Measurements from ENCODE around the gene PTBP1.

The PTBP1 gene

GRCh38 chr19:795073-795611, 2.1 kb upstream of the PTBP1 start:
- TF ChIP-seq CTCF (IDR thresholded peaks at IDR 0.05; ENCODE audit: low read length) (no peak), EZH2phosphoT487 (IDR thresholded peaks at IDR 0.05; ENCODE audit: low read length) (no peak), EZH2 (optimal IDR thresholded peaks at IDR 0.05; ENCODE audit: low read depth, low read length) (no peak)
- no peak overlapping the region for H3K9ac ChIP-seq (ENCODE audit: low read length)

GRCh38 chr19:795691-796581, 1.3 kb upstream of the PTBP1 start:
- Histone ChIP-seq H3K9ac (ENCODE audit: low read length) (peak overlapping the region; percentile 80; the same call in 1 of the 2 replicates), H4K20me1 (ENCODE audit: insufficient read depth, low read length) (peaks cover 30% of the 10 kb centered on the region), H3F3A (ENCODE audit: insufficient read depth, low read length) (no peaks in the 10 kb centered on the region), H3K27ac (ENCODE audit: low read length) (no peak overlapping the region), H3K36me3 (replicated peaks; ENCODE audit: insufficient read depth, low read length) (peaks cover 15% of the 10 kb centered on the region), H2AFZ (ENCODE audit: low read length) (peak overlapping the region; percentile 99), H3K9me3 (replicated peaks; ENCODE audit: insufficient read depth, low read length) (no peaks in the 10 kb centered on the region), H3K27me3 (replicated peaks; ENCODE audit: insufficient read depth, low read length) (peaks cover 3% of the 10 kb centered on the region; the same call in 1 of the 2 replicates), H3K4me1 (ENCODE audit: low read length) (peaks cover 9% of the 10 kb centered on the region), H3K79me2 (ENCODE audit: low read length) (peaks cover 34% of the 10 kb centered on the region), H3K4me3 (ENCODE audit: low read length) (peak overlapping the region; percentile 88), H3K4me2 (ENCODE audit: low read depth, low read length) (peak overlapping the region; percentile 93), H3K9me2 (replicated peaks; ENCODE audit: insufficient read depth, low read length) (no peaks in the 10 kb centered on the region)
- DNase-seq: no peak
- TF ChIP-seq CTCF (IDR thresholded peaks at IDR 0.05; ENCODE audit: low read length) (no peak), EZH2 (optimal IDR thresholded peaks at IDR 0.05; ENCODE audit: low read depth, low read length) (no peak), EZH2phosphoT487 (IDR thresholded peaks at IDR 0.05; ENCODE audit: low read length) (no peak)

More at GRCh38 chr19:795073-795611, 2.1 kb upstream of the PTBP1 start:
- Histone ChIP-seq H3F3A (ENCODE audit: insufficient read depth, low read length) (no peaks in the 10 kb centered on the region), H2AFZ (ENCODE audit: low read length) (no peak overlapping the region), H3K27me3 (replicated peaks; ENCODE audit: insufficient read depth, low read length) (peaks cover 3% of the 10 kb centered on the region; the same call in 1 of the 2 replicates), H3K79me2 (ENCODE audit: low read length) (peaks cover 26% of the 10 kb centered on the region), H3K4me2 (ENCODE audit: low read depth, low read length) (no peak overlapping the region), H3K36me3 (replicated peaks; ENCODE audit: insufficient read depth, low read length) (peaks cover 8% of the 10 kb centered on the region), H3K9me2 (replicated peaks; ENCODE audit: insufficient read depth, low read length) (no peaks in the 10 kb centered on the region), H3K4me1 (ENCODE audit: low read length) (peaks cover 9% of the 10 kb centered on the region), H3K9me3 (replicated peaks; ENCODE audit: insufficient read depth, low read length) (no peaks in the 10 kb centered on the region), H3K27ac (ENCODE audit: low read length) (no peak overlapping the region), H4K20me1 (ENCODE audit: insufficient read depth, low read length) (peaks cover 22% of the 10 kb centered on the region), H3K4me3 (ENCODE audit: low read length) (no peak overlapping the region)
- DNase-seq: no peak

GRCh38 chr19:797528-798414, 519 bp downstream of the PTBP1 start:
- no peaks in the 10 kb centered on the region for H3F3A ChIP-seq (ENCODE audit: insufficient read depth, low read length)
- no peak for TF ChIP-seq CTCF (IDR thresholded peaks at IDR 0.05; ENCODE audit: low read length)
- TF ChIP-seq EZH2 (optimal IDR thresholded peaks at IDR 0.05; ENCODE audit: low read depth, low read length): no peak
- no peak for TF ChIP-seq EZH2phosphoT487 (IDR thresholded peaks at IDR 0.05; ENCODE audit: low read length)
- peaks cover 9% of the 10 kb centered on the region for H3K4me1 ChIP-seq (ENCODE audit: low read length)
- H3K36me3 ChIP-seq (replicated peaks; ENCODE audit: insufficient read depth, low read length): peaks cover 28% of the 10 kb centered on the region
- peaks cover 53% of the 10 kb centered on the region for H3K79me2 ChIP-seq (ENCODE audit: low read length)
- DNase-seq: peak; percentile 97
- no peaks in the 10 kb centered on the region for H3K9me3 ChIP-seq (replicated peaks; ENCODE audit: insufficient read depth, low read length)
- H3K9me2 ChIP-seq (replicated peaks; ENCODE audit: insufficient read depth, low read length): no peaks in the 10 kb centered on the region
- 0 out of 2 replicates have a peak, but pooled peaks cover 3% of the 10 kb centered on the region for H3K27me3 ChIP-seq (replicated peaks; ENCODE audit: insufficient read depth, low read length)
- H3K27ac ChIP-seq (ENCODE audit: low read length): peak overlapping the region; percentile 53; the same call in 1 of the 2 replicates
- peak overlapping the region; percentile 78 for H3K9ac ChIP-seq (ENCODE audit: low read length)
- H4K20me1 ChIP-seq (ENCODE audit: insufficient read depth, low read length): peaks cover 48% of the 10 kb centered on the region
- H2AFZ ChIP-seq (ENCODE audit: low read length): no peak overlapping the region
- peak overlapping the region; percentile 85 for H3K4me2 ChIP-seq (ENCODE audit: low read depth, low read length)
- H3K4me3 ChIP-seq (ENCODE audit: low read length): peak overlapping the region; percentile 86

All from MM.1S (cell line).